H9 (cell line): ENCODE measurements around the gene CCNY. TPM values are rescaled to one million over a fixed set of nuclear protein-coding genes. Genes with fewer than 3 reads are reported as not detected.

Experiments
- DNase-seq: peaks from one replicate; pipeline ENCODE4 v3.0.0-alpha.2; 2017
- H2AFZ ChIP-seq: one replicate; pipeline ENCODE4 v1.6.1; 2013; ENCODE audit warnings: mild to moderate bottlenecking, low read length, control low read depth, moderate library complexity
- H2AK5ac ChIP-seq: 2 replicates; pipeline ENCODE4 v1.6.1; 2013; ENCODE audit warnings: low read length, control low read depth, mixed read lengths; ENCODE audit not compliant: insufficient read length
- H2BK120ac ChIP-seq: one replicate; pipeline ENCODE4 v1.6.1; 2013; ENCODE audit warnings: low read depth, mild to moderate bottlenecking, low read length, control low read depth, inconsistent platforms; ENCODE audit not compliant: poor library complexity, severe bottlenecking
- H2BK12ac ChIP-seq: 2 replicates; pipeline ENCODE4 v1.6.1; 2013; ENCODE audit warnings: low read length, control low read depth, mixed read lengths, low read depth; ENCODE audit not compliant: insufficient read length
- H2BK15ac ChIP-seq: 2 replicates; pipeline ENCODE4 v1.6.1; 2013; ENCODE audit warnings: low read depth, low read length, control low read depth
- H2BK20ac ChIP-seq: one replicate; pipeline ENCODE4 v1.6.1; 2013; ENCODE audit warnings: low read depth, mild to moderate bottlenecking, low read length, control low read depth, inconsistent platforms; ENCODE audit not compliant: poor library complexity, severe bottlenecking
- H2BK5ac ChIP-seq: 2 replicates; pipeline ENCODE4 v1.6.1; 2013; ENCODE audit warnings: low read length, control low read depth, mixed read lengths; ENCODE audit not compliant: insufficient read length
- H3K14ac ChIP-seq: 2 replicates; pipeline ENCODE4 v1.6.1; 2013; ENCODE audit warnings: low read length, control low read depth; ENCODE audit not compliant: insufficient read depth
- H3K18ac ChIP-seq: 2 replicates; pipeline ENCODE4 v1.6.1; 2013; ENCODE audit warnings: low read depth, mild to moderate bottlenecking, mixed read lengths, low read length, control low read depth; ENCODE audit not compliant: insufficient read length
- H3K23ac ChIP-seq: 2 replicates; pipeline ENCODE4 v1.6.1; 2013; ENCODE audit warnings: low read length, control low read depth, mixed read lengths, low read depth; ENCODE audit not compliant: insufficient read length
- H3K23me2 ChIP-seq: 2 replicates; pipeline ENCODE4 v1.6.1; 2013; ENCODE audit warnings: low read depth, mild to moderate bottlenecking, mixed read lengths, low read length, control low read depth; ENCODE audit not compliant: insufficient read length, poor library complexity, severe bottlenecking
- H3K27ac ChIP-seq: 2 replicates; pipeline ENCODE4 v1.5.1; 2013; ENCODE audit warnings: low read length, control low read depth, mixed read lengths, low read depth; ENCODE audit not compliant: insufficient read length
- H3K27me3 ChIP-seq: 2 replicates; pipeline ENCODE4 v1.6.1; 2013; ENCODE audit warnings: low read length, control low read depth, inconsistent platforms; ENCODE audit not compliant: insufficient read depth
- H3K4ac ChIP-seq: 2 replicates; pipeline ENCODE4 v1.6.1; 2013; ENCODE audit warnings: low read depth, mild to moderate bottlenecking, control low read depth, inconsistent platforms, low read length, moderate library complexity
- H3K4me1 ChIP-seq: 2 replicates; pipeline ENCODE4 v1.6.1; 2013; ENCODE audit warnings: low read length, control low read depth, inconsistent platforms; ENCODE audit not compliant: insufficient read depth
- H3K4me2 ChIP-seq: 2 replicates; pipeline ENCODE4 v1.6.1; 2013; ENCODE audit warnings: low read length, control low read depth, mixed read lengths; ENCODE audit not compliant: insufficient read length, insufficient read depth
- H3K56ac ChIP-seq: 2 replicates; pipeline ENCODE4 v1.6.1; 2013; ENCODE audit warnings: low read depth, mild to moderate bottlenecking, mixed read lengths, low read length, control low read depth; ENCODE audit not compliant: insufficient read length
- H3K79me1 ChIP-seq: 2 replicates; pipeline ENCODE4 v1.6.1; 2013; ENCODE audit warnings: low read depth, mild to moderate bottlenecking, moderate library complexity, low read length, control low read depth, inconsistent platforms; ENCODE audit not compliant: insufficient read depth, poor library complexity, severe bottlenecking
- H3K79me2 ChIP-seq: 2 replicates; pipeline ENCODE4 v1.6.1; 2013; ENCODE audit warnings: low read length, control low read depth, inconsistent platforms; ENCODE audit not compliant: insufficient read depth
- H3K9ac ChIP-seq: 2 replicates; pipeline ENCODE4 v1.6.1; 2013; ENCODE audit warnings: low read length, control low read depth, mixed read lengths; ENCODE audit not compliant: insufficient read length; ENCODE audit errors: extremely low read depth
- H3K9me3 ChIP-seq: one replicate; pipeline ENCODE4 v1.6.1; 2013; ENCODE audit warnings: low read depth, low read length, inconsistent platforms; ENCODE audit not compliant: control insufficient read depth
- H3T11ph ChIP-seq: one replicate; pipeline ENCODE4 v1.6.1; 2013; ENCODE audit warnings: mild to moderate bottlenecking, low read length, control low read depth, inconsistent platforms
- H4K20me1 ChIP-seq: one replicate; pipeline ENCODE4 v1.6.1; 2013; ENCODE audit not compliant: control insufficient read depth, insufficient read length, insufficient read depth
- H4K5ac ChIP-seq: 2 replicates; pipeline ENCODE4 v1.6.1; 2013; ENCODE audit warnings: low read depth, mild to moderate bottlenecking, mixed read lengths, low read length, control low read depth; ENCODE audit not compliant: insufficient read length
- H4K8ac ChIP-seq: replicated peaks from 2 replicates; pipeline ENCODE4 v1.6.1; 2013; ENCODE audit warnings: low read length, control low read depth, mixed read lengths, low read depth; ENCODE audit not compliant: insufficient read length
- H4K91ac ChIP-seq: 2 replicates; pipeline ENCODE4 v1.6.1; 2013; ENCODE audit warnings: low read depth, mild to moderate bottlenecking, moderate library complexity, mixed read lengths, low read length, control low read depth; ENCODE audit not compliant: insufficient read length
- H3K27ac Mint-ChIP-seq, 3 experiments: 2 replicates in 2 of 3; 3 replicates in 1 of 3; pipeline ENCODE4 v1.8.0; 2020 to 2021; ENCODE audit warnings: mixed read lengths in 3 of 3, mild to moderate bottlenecking in 1 of 3, moderate library complexity in 1 of 3
- H3K27me3 Mint-ChIP-seq: 2 replicates; pipeline ENCODE4 v1.8.0; 2021; ENCODE audit warnings: low read depth, mild to moderate bottlenecking, moderate library complexity, mixed read lengths
- H3K36me3 Mint-ChIP-seq, 3 experiments: 2 replicates in 2 of 3; 3 replicates in 1 of 3; pipeline ENCODE4 v1.8.0; 2020 to 2021; ENCODE audit warnings: low read depth in 3 of 3, mixed read lengths in 3 of 3; ENCODE audit not compliant: insufficient read depth in 1 of 3
- H3K4me1 Mint-ChIP-seq, 2 experiments: 2 replicates each; pipeline ENCODE4 v1.8.0; 2020; ENCODE audit warnings: mixed read lengths in 2 of 2
- H3K4me3 Mint-ChIP-seq, 2 experiments: 2 replicates in 1 of 2; 3 replicates in 1 of 2; pipeline ENCODE4 v1.8.0; 2020 to 2021; ENCODE audit warnings: mild to moderate bottlenecking in 2 of 2, mixed read lengths in 2 of 2, moderate library complexity in 1 of 2
- H3K9me3 Mint-ChIP-seq, 2 experiments: 2 replicates in 1 of 2; 3 replicates in 1 of 2; pipeline ENCODE4 v1.8.0; 2020; ENCODE audit warnings: mild to moderate bottlenecking in 2 of 2, mixed read lengths in 2 of 2, moderate library complexity in 1 of 2
- WGBS: extraction: QIAGEN DNeasy Blood & Tissue Kit; methylation state at CpG from one replicate; pipeline ENCODE4 v1.1.7; 2013; ENCODE audit warnings: missing lambda C conversion rate, low lambda C conversion rate, mixed read lengths; ENCODE audit not compliant: insufficient read length; ENCODE audit errors: extremely low coverage; 5-methylcytosine and 5-hydroxymethylcytosine counted together
- total RNA-seq: library from RNA; stranded (reverse); gene quantifications from 2 replicates; pipeline ENCODE4 v1.2.1, GENCODE V29; 2021
- TF ChIP-seq, protein P1 (sequence below): fragments of 200-600 bp; sonication (generic); conservative IDR thresholded peaks from 3 replicates; pipeline ENCODE4 v1.8.0; 2021; ENCODE audit warnings: antibody characterized with exemption, mild to moderate bottlenecking

The CCNY gene
- total RNA-seq, 1 experiment from 2014 or later, result 62.1 TPM

DNA sequence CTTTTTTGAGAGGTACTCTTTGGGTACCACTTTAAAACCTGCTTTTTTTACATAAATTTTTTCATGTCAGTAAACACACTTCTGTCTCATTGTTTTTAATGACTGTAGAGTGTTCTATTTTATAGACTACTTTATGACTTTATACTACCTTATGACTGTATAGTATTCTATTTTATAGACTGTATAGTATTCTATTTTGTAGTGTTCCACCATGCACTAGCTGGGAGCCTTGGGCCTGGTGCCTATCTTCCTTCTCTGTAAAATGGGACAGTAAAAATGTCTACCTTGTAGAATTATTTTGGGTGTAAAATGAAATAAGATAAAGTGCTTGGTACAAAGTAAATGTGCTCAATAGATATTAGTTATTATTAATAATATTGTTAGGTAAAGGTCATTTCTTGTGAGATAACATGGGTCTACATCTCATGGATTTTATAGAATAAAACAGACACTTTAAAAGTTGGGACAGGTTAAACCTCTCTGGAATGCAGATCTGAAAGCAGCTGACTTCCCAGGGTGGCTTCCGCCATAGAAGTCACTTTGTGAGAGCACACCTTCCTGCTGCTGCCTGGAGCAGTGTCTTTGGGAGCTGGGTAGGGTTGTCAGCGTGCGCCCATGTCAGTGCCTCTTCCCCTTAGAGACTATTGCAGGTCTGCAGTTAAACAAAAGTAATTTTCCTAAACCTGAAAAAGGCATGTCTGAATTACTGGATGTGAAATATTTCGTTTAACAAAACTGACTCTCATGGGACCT lies 31.0 kb downstream of the CCNY start:
- Histone ChIP-seq H4K5ac (no peak overlapping the region), H3K23me2 (no peaks in the 10 kb centered on the region), H2BK5ac (no peak overlapping the region), H3K27ac (no peak overlapping the region), H3K79me2 (peaks cover 27% of the 10 kb centered on the region; the same call in 1 of the 2 replicates), H2AK5ac (no peak overlapping the region), H3T11ph (no peak overlapping the region), H3K4ac (no peak overlapping the region), H4K91ac (no peak overlapping the region), H2BK120ac (no peak overlapping the region), H3K9me3 (no peaks in the 10 kb centered on the region), H3K4me2 (no peak overlapping the region), H3K9ac (no peak overlapping the region), H3K23ac (no peak overlapping the region), H4K20me1 (no peaks in the 10 kb centered on the region), H3K4me1 (no peaks in the 10 kb centered on the region; the same call in 1 of the 2 replicates), H2BK12ac (no peak overlapping the region), H3K18ac (no peak overlapping the region), H2BK20ac (no peak overlapping the region), H3K79me1 (peaks cover 6% of the 10 kb centered on the region), H2AFZ (no peak overlapping the region), H4K8ac (no peak overlapping the region), H3K14ac (no peak overlapping the region), H3K27me3 (no peaks in the 10 kb centered on the region), H2BK15ac (no peak overlapping the region), H3K56ac (no peak overlapping the region)
- no CpG with 5 or more reads among the region's 4 CpGs for WGBS
- no peaks in the 10 kb centered on the region for H3K9me3 Mint-ChIP-seq
- H3K36me3 Mint-ChIP-seq, result no peaks in the 10 kb centered on the region; a peak in 1 of 7 replicates
- TF ChIP-seq, protein P1, sequence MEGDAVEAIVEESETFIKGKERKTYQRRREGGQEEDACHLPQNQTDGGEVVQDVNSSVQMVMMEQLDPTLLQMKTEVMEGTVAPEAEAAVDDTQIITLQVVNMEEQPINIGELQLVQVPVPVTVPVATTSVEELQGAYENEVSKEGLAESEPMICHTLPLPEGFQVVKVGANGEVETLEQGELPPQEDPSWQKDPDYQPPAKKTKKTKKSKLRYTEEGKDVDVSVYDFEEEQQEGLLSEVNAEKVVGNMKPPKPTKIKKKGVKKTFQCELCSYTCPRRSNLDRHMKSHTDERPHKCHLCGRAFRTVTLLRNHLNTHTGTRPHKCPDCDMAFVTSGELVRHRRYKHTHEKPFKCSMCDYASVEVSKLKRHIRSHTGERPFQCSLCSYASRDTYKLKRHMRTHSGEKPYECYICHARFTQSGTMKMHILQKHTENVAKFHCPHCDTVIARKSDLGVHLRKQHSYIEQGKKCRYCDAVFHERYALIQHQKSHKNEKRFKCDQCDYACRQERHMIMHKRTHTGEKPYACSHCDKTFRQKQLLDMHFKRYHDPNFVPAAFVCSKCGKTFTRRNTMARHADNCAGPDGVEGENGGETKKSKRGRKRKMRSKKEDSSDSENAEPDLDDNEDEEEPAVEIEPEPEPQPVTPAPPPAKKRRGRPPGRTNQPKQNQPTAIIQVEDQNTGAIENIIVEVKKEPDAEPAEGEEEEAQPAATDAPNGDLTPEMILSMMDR, result no peak
- H3K4me1 Mint-ChIP-seq, result peaks cover 24 to 35% of the 10 kb centered on the region in 2 experiments
- no peak for DNase-seq
- H3K27ac Mint-ChIP-seq, result no peak overlapping the region
- H3K4me3 Mint-ChIP-seq, result no peak overlapping the region
- H3K27me3 Mint-ChIP-seq, result no peaks in the 10 kb centered on the region
